ENCODE data around the gene CRACDL.

Gene CRACDL

DNA sequence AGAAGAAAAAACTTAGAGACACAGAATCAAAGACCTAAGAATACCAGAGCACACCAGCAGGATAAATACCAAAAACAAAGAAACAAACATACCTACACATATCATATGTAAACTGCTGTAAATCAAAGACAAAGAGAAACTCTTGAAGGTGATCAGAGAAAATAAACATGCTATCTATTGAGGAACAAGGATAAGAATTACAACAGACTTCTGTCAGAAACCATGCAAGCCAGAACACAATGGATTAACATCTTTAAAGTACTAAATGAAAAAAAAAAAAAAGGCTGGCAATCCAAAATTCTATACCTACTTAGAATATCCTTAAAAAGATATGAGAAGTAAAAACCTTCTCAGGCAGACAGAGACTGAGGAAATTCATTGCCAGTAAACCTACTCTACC, 153.5 kb downstream of the CRACDL start:
- TF ChIP-seq ZNF274 (IDR thresholded peaks at IDR 0.05; ENCODE audit: low read depth, low read length): no peak
- H3K4me3 ChIP-seq (ENCODE audit: low read length): no peak overlapping the region

DNA sequence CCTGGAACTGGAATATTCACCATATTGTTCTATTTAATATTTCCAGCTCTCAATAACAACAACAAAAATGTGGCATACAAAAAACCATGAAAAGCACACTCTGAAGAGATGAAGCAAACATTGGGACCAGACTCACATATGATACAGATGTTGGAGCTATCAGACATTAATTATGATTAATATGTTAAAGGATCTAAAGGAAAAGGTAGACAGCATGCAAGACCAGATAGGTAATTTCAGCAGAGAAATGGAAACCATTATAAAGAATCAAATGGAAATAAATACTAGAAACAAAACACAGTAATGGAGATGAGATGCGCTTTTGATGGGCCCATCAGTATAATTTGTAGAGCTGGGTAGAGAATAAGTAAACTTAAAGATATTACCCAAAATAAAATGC, 154.2 kb downstream of the CRACDL start:
- TF ChIP-seq ZNF274 (IDR thresholded peaks at IDR 0.05; ENCODE audit: low read depth, low read length): no peak
- no peak overlapping the region for H3K4me3 ChIP-seq (ENCODE audit: low read length)

DNA sequence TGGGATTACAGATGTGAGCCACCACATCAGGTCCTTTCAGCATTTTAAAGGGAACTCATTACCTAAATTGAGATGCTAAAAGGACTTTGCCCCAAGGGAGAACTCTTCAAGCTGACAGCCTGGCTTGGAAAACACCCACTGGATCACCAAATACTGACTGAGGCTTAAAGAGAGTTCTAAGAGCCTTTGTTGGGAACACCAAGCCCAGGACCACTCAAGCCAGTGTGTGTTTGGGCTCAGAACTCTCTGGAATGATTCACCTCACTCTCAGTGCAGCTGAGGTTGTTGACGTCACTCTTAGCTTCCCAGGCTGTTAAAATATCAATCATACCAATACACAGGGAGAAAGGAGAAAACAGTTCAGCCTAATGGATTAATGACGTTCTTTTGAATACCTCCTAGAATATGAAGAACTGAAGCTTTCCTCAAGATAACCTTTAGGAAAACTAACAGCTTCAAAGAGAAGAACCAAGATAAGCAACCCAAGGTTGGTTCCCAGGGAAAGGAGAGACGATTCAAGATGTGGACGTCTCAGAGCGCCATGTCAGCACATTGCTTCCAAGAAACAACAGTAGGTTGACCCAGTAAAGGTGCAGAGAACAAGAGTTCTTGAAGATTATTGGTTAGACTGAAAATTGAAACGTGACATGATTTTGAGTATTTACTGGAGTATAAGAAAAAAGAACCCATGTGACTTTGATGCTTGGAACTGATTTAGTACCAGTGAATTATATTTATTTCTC, 157.1 kb downstream of the CRACDL start:
- TF ChIP-seq ZNF274 (IDR thresholded peaks at IDR 0.05; ENCODE audit: low read depth, low read length): no peak
- no peak overlapping the region for H3K4me3 ChIP-seq (ENCODE audit: low read length)

DNA sequence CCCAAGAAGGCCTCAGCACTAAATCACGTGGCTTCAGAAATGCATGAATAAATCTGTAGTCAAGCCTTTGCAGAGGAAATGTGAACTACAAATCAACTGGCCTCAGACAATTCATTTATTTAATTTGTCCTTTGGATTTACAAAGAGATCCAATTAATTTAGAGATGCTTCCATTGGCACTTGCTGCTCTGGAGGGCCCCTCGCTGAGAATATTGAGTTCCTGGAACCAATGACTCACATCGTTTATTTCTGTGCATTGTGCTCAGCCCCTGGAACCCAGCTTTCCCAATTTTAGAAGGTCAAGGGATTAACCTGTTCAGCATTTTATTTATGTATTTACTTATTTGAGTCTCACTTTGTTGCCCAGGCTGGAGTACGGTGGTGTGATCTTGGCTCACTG, 157.9 kb downstream of the CRACDL start:
- no peak for TF ChIP-seq ZNF274 (IDR thresholded peaks at IDR 0.05; ENCODE audit: low read depth, low read length)
- no peak overlapping the region for H3K4me3 ChIP-seq (ENCODE audit: low read length)

DNA sequence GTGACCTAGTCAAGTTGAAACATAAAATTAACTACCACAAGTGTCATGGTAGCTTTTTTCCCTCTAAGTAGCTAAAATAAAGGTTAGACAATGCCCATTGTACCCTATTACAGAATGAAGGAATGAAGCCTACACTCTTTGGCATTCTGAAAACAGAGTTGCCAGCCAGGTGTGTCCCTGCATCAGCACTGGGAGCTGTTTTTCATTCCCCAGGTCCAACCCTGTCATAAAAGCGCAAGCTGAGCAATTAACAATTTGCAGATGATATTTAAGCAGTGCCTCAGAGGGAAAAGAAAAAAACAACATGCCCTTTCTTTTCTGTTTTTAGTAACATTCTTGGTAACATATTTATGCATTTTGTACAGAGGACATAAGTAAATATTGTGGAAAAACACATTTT, 158.3 kb downstream of the CRACDL start:
- no peak overlapping the region for H3K4me3 ChIP-seq (ENCODE audit: low read length)
- TF ChIP-seq ZNF274 (IDR thresholded peaks at IDR 0.05; ENCODE audit: low read depth, low read length): no peak

DNA sequence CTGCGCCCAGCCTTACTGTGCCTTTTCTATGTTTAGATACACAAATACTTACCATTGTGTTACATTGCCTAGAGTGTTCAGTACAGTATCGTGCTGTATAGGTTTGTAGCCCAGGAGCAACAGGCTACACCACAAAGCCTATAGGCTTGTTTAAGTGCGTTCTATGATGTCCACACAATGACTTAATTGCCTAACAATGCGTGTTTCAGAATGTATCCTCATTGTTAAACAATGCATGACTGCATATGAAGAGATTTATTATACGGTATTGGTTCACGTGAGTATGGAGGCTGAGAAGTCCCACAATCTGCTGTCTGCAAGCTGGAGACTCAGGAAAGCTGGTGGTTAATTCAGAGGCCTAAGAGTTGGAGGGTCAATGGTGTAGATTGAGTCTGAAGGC, 158.9 kb downstream of the CRACDL start:
- TF ChIP-seq ZNF274 (IDR thresholded peaks at IDR 0.05; ENCODE audit: low read depth, low read length): no peak
- no peak overlapping the region for H3K4me3 ChIP-seq (ENCODE audit: low read length)

DNA sequence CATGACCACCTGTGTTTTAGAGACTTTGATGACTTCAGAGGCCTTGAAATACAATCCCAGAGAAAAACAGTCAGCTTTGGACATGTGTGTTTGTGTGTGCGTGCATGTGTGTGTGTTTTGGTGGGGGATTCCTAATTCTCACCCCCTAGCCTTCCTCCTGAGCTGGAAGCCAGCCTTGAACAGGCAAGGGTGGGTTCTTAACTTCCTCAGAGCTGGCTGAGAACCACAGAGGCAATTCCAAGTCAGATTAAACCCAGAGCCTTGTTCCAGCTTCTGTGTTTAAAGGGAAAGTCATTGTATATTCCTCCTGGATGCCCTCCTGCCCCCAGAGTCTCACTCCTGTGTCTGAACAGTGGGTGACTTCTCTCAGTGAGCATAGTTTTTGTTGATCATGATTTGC, 159.9 kb downstream of the CRACDL start:
- no peak overlapping the region for H3K4me3 ChIP-seq (ENCODE audit: low read length)
- TF ChIP-seq ZNF274 (IDR thresholded peaks at IDR 0.05; ENCODE audit: low read depth, low read length): no peak

DNA sequence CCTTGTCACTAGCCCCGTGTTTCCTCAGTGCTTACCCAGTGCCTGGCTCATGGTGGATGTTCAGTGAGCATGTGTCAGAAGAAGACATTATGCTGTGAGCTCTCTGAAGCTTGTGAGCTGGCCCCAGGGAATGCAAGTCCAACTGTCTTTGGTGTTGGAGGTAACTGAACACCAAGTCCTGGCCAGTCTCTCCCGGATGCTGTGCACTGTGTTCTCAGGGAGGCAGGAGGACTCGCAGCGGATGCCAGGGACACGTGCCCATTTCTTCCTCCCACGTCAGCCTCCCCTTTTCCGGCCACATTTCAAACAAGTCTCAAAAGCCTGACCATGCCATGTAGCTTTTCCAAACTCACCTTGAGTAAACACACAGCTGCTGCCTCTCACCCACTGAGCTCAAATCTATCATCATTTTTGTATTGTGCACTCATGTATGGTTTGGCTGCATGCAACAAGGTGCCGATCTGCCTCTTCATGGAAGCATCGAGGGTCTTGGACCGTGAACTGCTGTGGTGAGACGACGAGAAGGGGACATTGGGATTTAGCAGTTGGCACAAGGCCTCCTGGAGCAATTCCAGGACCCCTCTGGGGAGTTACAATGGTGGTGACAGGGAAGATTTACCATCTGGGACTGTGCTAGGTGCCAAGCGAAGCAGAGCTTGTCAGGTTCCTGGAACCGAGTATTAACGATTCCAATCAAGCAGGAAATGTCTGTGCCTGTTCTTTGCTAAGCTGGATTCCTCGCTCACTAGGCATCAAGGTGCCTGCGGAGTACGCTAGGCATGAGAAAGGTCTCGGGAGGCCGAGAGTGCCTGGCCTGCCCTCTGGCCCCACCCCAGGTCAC, 160.7 kb downstream of the CRACDL start:
- H3K4me3 ChIP-seq (ENCODE audit: low read length): no peak overlapping the region
- TF ChIP-seq ZNF274 (IDR thresholded peaks at IDR 0.05; ENCODE audit: low read depth, low read length): no peak

DNA sequence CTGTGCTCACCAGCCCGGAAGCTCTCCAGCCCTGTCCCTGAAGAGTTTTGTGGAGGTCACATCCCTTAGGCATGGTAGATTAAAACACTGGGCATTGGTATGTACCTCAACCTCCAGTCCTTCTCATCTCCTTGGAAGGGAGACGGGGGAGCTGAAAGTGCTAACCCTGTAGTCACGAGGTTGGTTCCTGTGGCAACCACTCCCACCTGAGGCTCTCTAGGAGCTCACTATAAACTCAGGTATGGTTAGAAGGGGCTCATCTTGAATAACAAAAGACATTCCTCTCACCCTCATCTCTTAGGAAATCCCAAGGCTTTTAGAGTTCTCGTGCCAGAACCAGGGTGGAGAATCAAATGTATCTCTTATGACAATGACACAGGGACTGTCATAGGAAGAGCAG, 162.1 kb downstream of the CRACDL start:
- TF ChIP-seq ZNF274 (IDR thresholded peaks at IDR 0.05; ENCODE audit: low read depth, low read length): no peak
- no peak overlapping the region for H3K4me3 ChIP-seq (ENCODE audit: low read length)

DNA sequence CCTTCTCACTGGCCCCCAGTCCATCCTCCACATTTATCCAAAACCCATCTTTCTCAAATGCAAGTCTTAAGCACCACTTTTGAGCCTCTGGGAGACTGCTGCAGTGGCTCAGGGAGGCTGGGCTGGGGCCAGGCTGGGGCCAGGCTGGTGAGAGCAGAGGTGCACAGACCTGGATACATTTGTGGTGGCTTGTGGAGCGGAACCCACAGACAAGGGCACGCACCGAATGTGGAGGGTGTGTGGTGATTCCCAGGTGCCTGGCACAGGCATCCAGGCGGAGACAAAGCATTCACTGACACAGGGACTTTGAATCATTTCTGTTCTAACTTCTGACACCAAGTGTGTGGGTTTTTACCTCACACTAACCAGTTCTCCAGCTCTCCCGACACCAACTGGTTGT, 162.9 kb downstream of the CRACDL start:
- no peak overlapping the region for H3K4me3 ChIP-seq (ENCODE audit: low read length)
- no peak for TF ChIP-seq ZNF274 (IDR thresholded peaks at IDR 0.05; ENCODE audit: low read depth, low read length)

DNA sequence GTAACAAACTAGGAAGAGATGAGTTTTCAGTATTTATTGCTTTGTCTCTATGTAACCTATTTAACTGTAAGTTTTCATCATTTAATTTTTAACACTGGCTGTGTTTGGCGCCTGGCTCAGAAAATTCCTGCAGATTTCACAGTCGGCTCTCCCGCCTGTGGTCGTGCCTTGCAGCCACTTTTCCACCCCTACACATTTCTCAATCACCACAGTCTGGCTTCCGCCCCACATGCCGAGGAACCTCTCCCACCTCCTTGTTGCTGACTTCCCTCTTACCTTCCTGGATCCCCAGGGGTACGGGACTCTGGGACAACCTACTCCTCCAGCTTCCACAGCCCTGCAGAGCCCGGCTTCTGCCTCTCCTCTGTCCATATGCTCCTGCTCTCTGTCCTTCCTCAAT, 163.5 kb downstream of the CRACDL start:
- no peak overlapping the region for H3K4me3 ChIP-seq (ENCODE audit: low read length)
- TF ChIP-seq ZNF274 (IDR thresholded peaks at IDR 0.05; ENCODE audit: low read depth, low read length): no peak

DNA sequence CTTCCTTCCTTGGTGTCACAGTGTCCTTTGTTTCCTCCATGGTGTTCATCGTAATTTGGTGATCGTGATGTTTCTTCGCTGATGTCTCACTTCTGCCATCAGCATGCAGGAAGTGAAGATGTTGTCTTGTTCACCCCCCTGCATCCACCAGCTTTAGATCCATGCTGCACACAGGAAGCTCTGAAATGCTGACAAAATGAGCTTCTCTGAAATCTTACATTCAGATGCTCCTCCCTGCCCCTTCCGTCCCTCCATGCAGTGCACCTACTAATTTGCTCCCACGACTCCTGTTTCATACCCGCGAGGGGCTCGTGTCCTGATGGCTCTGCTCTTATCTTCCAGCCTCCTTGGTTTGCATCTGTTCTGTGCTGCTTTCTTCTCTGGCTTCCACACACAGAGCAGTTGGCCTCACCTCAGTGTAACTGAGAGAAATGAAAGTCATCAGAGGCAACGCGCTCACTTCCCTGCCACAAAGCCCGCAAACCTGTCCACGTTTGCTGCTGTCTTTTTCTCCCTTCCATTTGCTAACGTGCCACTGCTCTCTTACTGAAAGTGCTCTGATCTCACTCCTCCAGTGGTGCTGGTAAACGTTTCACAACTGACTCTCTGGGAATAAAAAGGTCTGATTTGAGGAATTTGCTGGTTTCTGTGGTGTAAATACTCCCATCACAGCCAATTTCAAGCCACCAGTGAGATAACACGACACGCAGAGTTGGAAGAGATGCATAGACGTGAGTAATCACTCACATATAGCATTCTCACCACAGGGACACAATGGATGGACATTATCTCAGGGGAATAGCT, 164.1 kb downstream of the CRACDL start:
- no peak for TF ChIP-seq ZNF274 (IDR thresholded peaks at IDR 0.05; ENCODE audit: low read depth, low read length)
- H3K4me3 ChIP-seq (ENCODE audit: low read length): no peak overlapping the region

DNA sequence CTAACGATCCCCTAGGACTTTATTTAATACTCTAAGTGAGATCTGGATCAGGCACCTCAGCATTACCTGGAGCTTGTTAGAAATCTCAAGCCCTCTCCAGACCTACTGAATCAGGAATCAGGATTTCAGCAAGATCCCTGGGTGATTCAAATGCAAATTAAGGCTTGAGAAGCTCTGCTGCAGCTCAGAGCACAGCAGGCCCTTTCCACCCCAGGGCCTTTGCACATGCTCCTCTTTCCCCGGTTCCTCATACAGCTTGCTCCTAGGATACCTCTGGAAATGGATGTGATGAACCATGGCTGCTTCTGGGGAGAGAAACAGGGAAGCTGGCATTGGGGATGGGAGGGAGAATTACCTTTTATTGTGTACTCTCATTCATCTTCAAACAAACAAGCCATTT, 164.8 kb downstream of the CRACDL start:
- no peak for TF ChIP-seq ZNF274 (IDR thresholded peaks at IDR 0.05; ENCODE audit: low read depth, low read length)
- H3K4me3 ChIP-seq (ENCODE audit: low read length): no peak overlapping the region

DNA sequence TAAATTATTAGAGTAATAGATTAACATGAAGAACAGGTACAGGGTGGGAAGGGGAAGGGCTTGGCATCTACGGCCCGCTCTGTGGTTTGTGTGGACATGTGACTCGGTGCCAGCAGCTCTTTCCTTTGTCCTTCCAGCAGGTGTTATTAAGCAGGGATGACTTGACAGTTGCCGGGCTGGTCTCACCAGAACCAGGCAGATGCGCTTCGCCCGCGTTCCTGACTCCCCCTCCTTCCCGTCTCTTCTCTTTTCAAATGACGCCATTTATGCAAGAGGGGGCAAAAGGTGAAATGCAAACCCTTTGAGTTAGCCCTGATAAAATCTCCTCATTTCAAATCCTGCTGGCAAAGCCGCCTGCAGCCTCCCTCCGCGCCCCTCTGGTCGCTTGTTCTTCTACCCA, 166.2 kb downstream of the CRACDL start:
- no peak for TF ChIP-seq ZNF274 (IDR thresholded peaks at IDR 0.05; ENCODE audit: low read depth, low read length)
- no peak overlapping the region for H3K4me3 ChIP-seq (ENCODE audit: low read length)

DNA sequence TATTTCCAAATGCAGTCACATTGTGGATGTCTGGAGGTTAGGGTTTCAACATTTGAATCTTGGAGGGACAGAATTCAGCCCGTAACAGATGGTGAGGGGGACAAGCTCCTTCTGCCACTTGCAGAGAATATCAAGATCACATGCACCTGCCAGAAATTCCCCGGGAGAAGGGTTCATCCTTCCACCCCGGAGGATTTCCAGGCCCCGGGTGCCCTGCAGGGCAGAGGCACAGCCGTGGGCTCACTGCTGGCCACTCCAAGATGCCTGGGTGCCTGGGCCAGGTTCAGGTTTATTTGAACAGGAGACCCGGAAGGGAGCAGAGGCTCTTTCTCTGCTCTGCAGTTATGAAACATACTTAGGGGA, 166.9 kb downstream of the CRACDL start:
- TF ChIP-seq ZNF274 (IDR thresholded peaks at IDR 0.05; ENCODE audit: low read depth, low read length): no peak
- H3K4me3 ChIP-seq (ENCODE audit: low read length): no peak overlapping the region
